HepG2 (cell line): ENCODE measurements around the gene ELL. TPM values are rescaled to one million over a fixed set of nuclear protein-coding genes. Genes with fewer than 3 reads are reported as not detected.

Experiments used
- ATAD3A ChIP-seq: sonication (generic); formaldehyde crosslinking; IDR thresholded peaks from 2 replicates; pipeline ENCODE4 v1.4.0; 2020; ENCODE audit warnings: missing genetic modification reagents
- ELF3 ChIP-seq: IDR thresholded peaks from 2 replicates; pipeline ENCODE4 v1.6.1; 2016; ENCODE audit warnings: missing genetic modification reagents, missing compliant biosample characterization
- GABPA ChIP-seq, 2 experiments: IDR thresholded peaks; 2 replicates each; pipeline ENCODE4 v1.6.1; 2011 to 2016; ENCODE audit warnings: low read depth in 2 of 2, low read length in 1 of 2, missing biosample characterization in 1 of 2, missing genetic modification characterization in 1 of 2
- HINFP ChIP-seq: sonication (generic); formaldehyde crosslinking; IDR thresholded peaks from 2 replicates; pipeline ENCODE4 v1.4.0; 2020; ENCODE audit warnings: low read depth, mild to moderate bottlenecking, missing genetic modification reagents
- IKZF5 ChIP-seq: IDR thresholded peaks from 2 replicates; pipeline ENCODE4 v1.6.1; 2018; ENCODE audit warnings: missing genetic modification reagents, mild to moderate bottlenecking, missing compliant biosample characterization
- MED1 ChIP-seq: sonication (generic); formaldehyde crosslinking; IDR thresholded peaks from 2 replicates; pipeline ENCODE4 v1.4.0; 2020; ENCODE audit warnings: missing genetic modification reagents
- MED13 ChIP-seq: sonication (generic); formaldehyde crosslinking; IDR thresholded peaks from 2 replicates; pipeline ENCODE4 v1.5.0; 2020; ENCODE audit warnings: missing genetic modification reagents
- MTA1 ChIP-seq: sonication (generic); formaldehyde crosslinking; IDR thresholded peaks from 2 replicates; pipeline ENCODE4 v1.4.0; 2020; ENCODE audit warnings: missing genetic modification reagents, mild to moderate bottlenecking, borderline replicate concordance
- MYPOP ChIP-seq: sonication (generic); formaldehyde crosslinking; IDR thresholded peaks from 2 replicates; pipeline ENCODE4 v1.8.1; 2023; ENCODE audit warnings: mild to moderate bottlenecking, moderate library complexity, missing genetic modification reagents
- SOX5 ChIP-seq: IDR thresholded peaks from 2 replicates; pipeline ENCODE4 v1.6.1; 2016; ENCODE audit warnings: borderline replicate concordance
- TEAD2 ChIP-seq: sonication (generic); formaldehyde crosslinking; IDR thresholded peaks from 2 replicates; pipeline ENCODE4 v1.9.0; 2021; ENCODE audit warnings: missing genetic modification reagents
- TEAD3 ChIP-seq: optimal IDR thresholded peaks from 2 replicates; pipeline ENCODE3; 2016; ENCODE audit warnings: borderline replicate concordance
- THAP9 ChIP-seq: sonication (generic); formaldehyde crosslinking; IDR thresholded peaks from 2 replicates; pipeline ENCODE4; 2020; ENCODE audit warnings: missing genetic modification reagents, mild to moderate bottlenecking, borderline replicate concordance
- ZBTB20 ChIP-seq: sonication (generic); formaldehyde crosslinking; IDR thresholded peaks from 2 replicates; pipeline ENCODE4 v1.8.1; 2023; ENCODE audit warnings: missing genetic modification reagents, low read depth, mild to moderate bottlenecking, borderline replicate concordance
- ZFP62 ChIP-seq: sonication (generic); formaldehyde crosslinking; IDR thresholded peaks from 2 replicates; pipeline ENCODE4 v1.4.0; 2020; ENCODE audit warnings: missing genetic modification reagents
- ZNF292 ChIP-seq: sonication (generic); formaldehyde crosslinking; IDR thresholded peaks from 2 replicates; pipeline ENCODE4 v1.8.1; 2022; ENCODE audit warnings: mild to moderate bottlenecking, low read depth, missing genetic modification reagents, borderline replicate concordance
- ZNF441 ChIP-seq: sonication (generic); formaldehyde crosslinking; IDR thresholded peaks from 2 replicates; pipeline ENCODE4 v1.7.0; 2021; ENCODE audit warnings: missing genetic modification reagents, borderline replicate concordance
- ZNF674 ChIP-seq: sonication (generic); formaldehyde crosslinking; IDR thresholded peaks from 2 replicates; pipeline ENCODE4 v1.5.0; 2020; ENCODE audit warnings: low read depth, mild to moderate bottlenecking, missing genetic modification reagents
- ZNF772 ChIP-seq: sonication (generic); formaldehyde crosslinking; IDR thresholded peaks from 2 replicates; pipeline ENCODE4 v1.5.0; 2020; ENCODE audit warnings: mild to moderate bottlenecking, missing genetic modification reagents
- ZNF777 ChIP-seq: sonication (generic); formaldehyde crosslinking; IDR thresholded peaks from 2 replicates; pipeline ENCODE4 v1.4.0; 2020; ENCODE audit warnings: missing genetic modification reagents
- polyA plus RNA-seq, 8 experiments: library from polyadenylated mRNA; depleted of rRNA in 3 of 8; stranded (reverse) in 7 of 8; unstranded in 1 of 8; fragments of >200 nt; fragmentation: Illumina TruSeq in 4 of 8; extraction: Trizol in 4 of 8; gene quantifications; 2 replicates each; pipeline versions ENCODE4 v1.2.1 to v1.2.3, GENCODE V29; 2011 to 2016; ENCODE audit warnings: low read depth in 4 of 8, missing spikeins in 1 of 8, mixed read lengths in 1 of 8; ENCODE audit not compliant: insufficient read depth in 1 of 8
- total RNA-seq, 5 experiments: library from RNA; depleted of rRNA; stranded (reverse); fragments of >200 nt; fragmentation: Illumina TruSeq; extraction: Trizol; gene quantifications; 2 replicates each; pipeline ENCODE4 v1.2.3, GENCODE V29; 2016; ENCODE audit warnings: low read depth in 1 of 5

The ELL gene
- total and polyA plus RNA-seq, 2 of the 13 experiments (the other 11 are each of a cell fraction or from before 2014, with no cell fraction given) = 3.7 to 5.4 TPM

- TF ChIP-seq HINFP (CRISPR knock-in tag) (0 out of 2 replicates have a peak, but pooled peaks have one; percentile 60), MED1 (CRISPR knock-in tag) (peak; percentile 72), ZFP62 (CRISPR knock-in tag) (no peak), SOX5 (peak; percentile 58; the same call in 1 of the 2 replicates), ATAD3A (CRISPR knock-in tag) (no peak), MTA1 (CRISPR knock-in tag) (peak; percentile 74; the same call in 1 of the 2 replicates), ZNF292 (CRISPR knock-in tag) (peak; percentile 65; the same call in 1 of the 2 replicates), GABPA (IDR thresholded peaks at IDR 0.05; ENCODE audit: low read depth, low read length) (0 out of 2 replicates have a peak, but pooled peaks have one; percentile 7), GABPA (CRISPR knock-in tag; IDR thresholded peaks at IDR 0.05; ENCODE audit: low read depth) (0 out of 2 replicates have a peak, but pooled peaks have one; percentile 34), ZNF777 (CRISPR knock-in tag) (no peak), TEAD3 (peak; percentile 82), TEAD2 (CRISPR knock-in tag) (no peak), MED13 (CRISPR knock-in tag) (no peak), THAP9 (no peak), ZBTB20 (no peak), ZNF441 (CRISPR knock-in tag) (peak; percentile 88), IKZF5 (CRISPR knock-in tag) (peak; percentile 67; the same call in 1 of the 2 replicates), ZNF674 (CRISPR knock-in tag) (no peak), ELF3 (0 out of 2 replicates have a peak, but pooled peaks have one; percentile 31), ZNF772 (CRISPR knock-in tag) (no peak), MYPOP (CRISPR knock-in tag) (peak; percentile 31; the same call in 1 of the 2 replicates)
These were observed 46.0 kb downstream of the ELL start (continued) for GRCh38 chr19:18475762-18476331.
